Measurements from ENCODE around the gene PADI1. TPM values are rescaled to one million over a fixed set of nuclear protein-coding genes. Genes with fewer than 3 reads are reported as not detected.

PADI1 gene
- total and polyA plus RNA-seq, 10 donors = 0.03 to 0.76 (median 0.31) TPM; not detected in 4

DNA sequence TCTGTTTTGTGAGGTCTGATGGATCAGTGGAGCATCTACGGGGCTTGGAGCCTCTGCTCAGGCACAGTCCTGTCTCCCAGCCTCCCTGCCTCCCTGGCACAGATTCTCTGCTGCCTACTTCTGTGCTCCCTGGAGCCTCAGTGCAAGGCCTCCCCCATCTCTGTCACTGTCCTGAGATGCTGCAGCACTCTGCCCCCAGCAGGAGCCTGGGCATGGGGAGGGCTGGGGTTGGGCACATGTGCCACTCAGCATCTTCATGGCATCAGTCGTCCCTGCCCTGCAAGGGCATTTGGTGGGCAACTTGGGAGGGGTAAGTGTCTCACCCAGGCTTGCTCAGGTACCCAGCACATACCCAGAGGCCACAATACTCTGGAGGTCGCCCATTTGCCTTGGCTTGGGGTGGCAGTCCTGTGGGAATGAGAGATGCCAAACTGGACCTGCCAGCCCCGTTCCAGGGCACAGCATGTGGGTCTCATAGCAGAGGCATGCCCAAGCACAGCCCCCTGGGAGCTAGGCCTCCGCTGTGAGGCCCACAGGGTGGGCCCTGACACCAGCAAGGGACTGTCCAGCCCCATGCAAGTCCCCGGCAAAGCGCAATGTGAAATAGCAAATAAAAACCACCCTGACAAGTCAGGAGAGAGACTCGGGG is 72.7 kb downstream of the PADI1 start:
- 79 to 91% (median 86%) methylated on average over 5 to 8 of the region's 8 CpGs for WGBS, 5 donors
- H3K4me3 ChIP-seq = no peak overlapping the region
- H3K36me3 ChIP-seq = no peaks in the 10 kb centered on the region
- H3K9me3 ChIP-seq = no peaks in the 10 kb centered on the region
- H3K27me3 ChIP-seq (replicated peaks in 1 of 7) = peaks cover 0 to 63% (median 0%) of the 10 kb centered on the region in 7 donors
- intact Hi-C loops (cut with DNase I; ENCODE audit: low total_unique reads) = no loop called here
- no peak overlapping the region for H3K27ac ChIP-seq
- TF ChIP-seq POLR2A (IDR thresholded peaks at IDR 0.05) = no peak
- no peak for TF ChIP-seq POLR2AphosphoS5 (IDR thresholded peaks at IDR 0.05)
- TF ChIP-seq, protein P1, sequence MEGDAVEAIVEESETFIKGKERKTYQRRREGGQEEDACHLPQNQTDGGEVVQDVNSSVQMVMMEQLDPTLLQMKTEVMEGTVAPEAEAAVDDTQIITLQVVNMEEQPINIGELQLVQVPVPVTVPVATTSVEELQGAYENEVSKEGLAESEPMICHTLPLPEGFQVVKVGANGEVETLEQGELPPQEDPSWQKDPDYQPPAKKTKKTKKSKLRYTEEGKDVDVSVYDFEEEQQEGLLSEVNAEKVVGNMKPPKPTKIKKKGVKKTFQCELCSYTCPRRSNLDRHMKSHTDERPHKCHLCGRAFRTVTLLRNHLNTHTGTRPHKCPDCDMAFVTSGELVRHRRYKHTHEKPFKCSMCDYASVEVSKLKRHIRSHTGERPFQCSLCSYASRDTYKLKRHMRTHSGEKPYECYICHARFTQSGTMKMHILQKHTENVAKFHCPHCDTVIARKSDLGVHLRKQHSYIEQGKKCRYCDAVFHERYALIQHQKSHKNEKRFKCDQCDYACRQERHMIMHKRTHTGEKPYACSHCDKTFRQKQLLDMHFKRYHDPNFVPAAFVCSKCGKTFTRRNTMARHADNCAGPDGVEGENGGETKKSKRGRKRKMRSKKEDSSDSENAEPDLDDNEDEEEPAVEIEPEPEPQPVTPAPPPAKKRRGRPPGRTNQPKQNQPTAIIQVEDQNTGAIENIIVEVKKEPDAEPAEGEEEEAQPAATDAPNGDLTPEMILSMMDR (IDR thresholded peaks at IDR 0.05 in 8 of 11, conservative IDR thresholded peaks at IDR 0.05 in 3 of 11) = no peak
- peaks cover 0 to 40% (median 3%) of the 10 kb centered on the region in 6 donors for H3K4me1 ChIP-seq
- peak; percentile 59 for DNase-seq

DNA sequence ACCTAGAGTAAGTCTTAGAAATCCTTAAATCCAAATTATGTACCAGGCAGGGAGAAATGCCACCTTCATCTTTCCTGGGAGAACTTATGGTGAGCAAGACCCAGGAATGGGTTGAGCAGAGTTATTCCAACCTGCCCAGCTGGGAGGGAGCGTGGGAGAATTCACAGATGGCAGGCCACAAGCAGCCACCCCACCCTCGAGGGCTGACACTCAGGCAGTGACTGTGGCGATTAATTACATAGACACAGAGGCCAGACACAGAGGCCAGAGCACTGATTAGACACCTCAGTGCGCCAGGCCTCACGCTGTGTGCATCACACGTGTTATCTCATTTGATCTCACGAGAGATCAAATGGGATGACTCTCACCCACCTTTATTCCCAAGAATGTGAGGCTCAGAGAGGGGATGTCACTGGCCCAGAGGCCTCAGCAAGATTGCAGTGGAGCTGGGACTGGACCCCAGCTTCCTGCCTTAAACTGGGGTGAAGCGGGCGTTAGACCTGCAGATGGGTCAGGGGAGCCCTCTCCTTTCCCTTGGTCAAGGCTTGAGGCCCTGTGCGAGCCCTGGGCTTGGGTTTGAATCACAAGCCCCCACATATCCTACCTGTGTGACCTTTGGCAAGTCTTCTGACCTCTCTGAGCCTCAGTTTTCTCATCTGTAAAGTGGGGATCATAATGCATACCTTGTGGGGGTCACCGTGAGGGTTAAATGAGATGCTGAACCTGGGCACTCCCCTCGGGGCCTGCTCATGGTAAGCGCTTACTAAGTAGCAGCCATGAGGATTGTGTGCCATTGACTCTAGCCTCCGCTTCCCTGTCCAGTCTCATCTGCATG is 74.3 kb downstream of the PADI1 start:
- H3K4me1 ChIP-seq = peaks cover 0 to 48% (median 4%) of the 10 kb centered on the region in 6 donors
- TF ChIP-seq POLR2AphosphoS5 (IDR thresholded peaks at IDR 0.05) = no peak
- TF ChIP-seq, protein P1 (IDR thresholded peaks at IDR 0.05 in 8 of 11, conservative IDR thresholded peaks at IDR 0.05 in 3 of 11) = no peak
- TF ChIP-seq POLR2A (IDR thresholded peaks at IDR 0.05) = no peak
- no peaks in the 10 kb centered on the region for H3K36me3 ChIP-seq
- H3K9me3 ChIP-seq = no peaks in the 10 kb centered on the region
- H3K27ac ChIP-seq = no peak overlapping the region
- 82 to 89% (median 87%) methylated on average over 13 to 14 of the region's 14 CpGs for WGBS, 5 donors
- intact Hi-C loops (cut with DNase I; ENCODE audit: low total_unique reads) = no loop called here
- peak; percentile 47 for DNase-seq
- no peak overlapping the region for H3K4me3 ChIP-seq
- H3K27me3 ChIP-seq (replicated peaks in 1 of 7) = peaks cover 0 to 67% (median 0%) of the 10 kb centered on the region in 7 donors

DNA sequence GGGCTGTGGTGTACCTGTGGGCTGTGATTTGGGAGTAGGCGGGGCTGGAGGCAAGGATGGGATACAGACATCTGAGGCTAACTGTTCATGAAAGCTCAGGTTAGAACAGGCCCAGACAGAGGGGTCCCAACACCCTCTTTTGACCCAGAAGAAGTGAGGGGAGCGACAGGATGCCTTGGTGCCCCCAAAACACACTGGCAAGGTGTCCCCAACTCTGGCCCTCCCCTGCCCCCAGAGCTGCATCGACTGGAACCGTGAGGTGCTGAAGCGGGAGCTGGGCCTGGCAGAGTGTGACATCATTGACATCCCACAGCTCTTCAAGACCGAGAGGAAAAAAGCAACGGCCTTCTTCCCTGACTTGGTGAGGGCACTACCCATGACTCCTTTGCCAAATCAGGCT is 75.5 kb downstream of the PADI1 start:
- intact Hi-C loops (cut with DNase I; ENCODE audit: low total_unique reads) = no loop called here
- peaks cover 0 to 46% (median 4%) of the 10 kb centered on the region in 6 donors for H3K4me1 ChIP-seq
- H3K27me3 ChIP-seq (replicated peaks in 1 of 7) = peaks cover 0 to 71% (median 0%) of the 10 kb centered on the region in 7 donors
- H3K4me3 ChIP-seq = no peak overlapping the region
- TF ChIP-seq, protein P1 (IDR thresholded peaks at IDR 0.05 in 8 of 11, conservative IDR thresholded peaks at IDR 0.05 in 3 of 11) = no peak
- no peak for TF ChIP-seq POLR2A (IDR thresholded peaks at IDR 0.05)
- no peak for TF ChIP-seq POLR2AphosphoS5 (IDR thresholded peaks at IDR 0.05)
- no peaks in the 10 kb centered on the region for H3K9me3 ChIP-seq
- no peaks in the 10 kb centered on the region for H3K36me3 ChIP-seq
- H3K27ac ChIP-seq = no peak overlapping the region
- peak; percentile 64 for DNase-seq
- WGBS, 5 donors = 72 to 92% (median 80%) methylated on average over 6 to 7 of the region's 7 CpGs

DNA sequence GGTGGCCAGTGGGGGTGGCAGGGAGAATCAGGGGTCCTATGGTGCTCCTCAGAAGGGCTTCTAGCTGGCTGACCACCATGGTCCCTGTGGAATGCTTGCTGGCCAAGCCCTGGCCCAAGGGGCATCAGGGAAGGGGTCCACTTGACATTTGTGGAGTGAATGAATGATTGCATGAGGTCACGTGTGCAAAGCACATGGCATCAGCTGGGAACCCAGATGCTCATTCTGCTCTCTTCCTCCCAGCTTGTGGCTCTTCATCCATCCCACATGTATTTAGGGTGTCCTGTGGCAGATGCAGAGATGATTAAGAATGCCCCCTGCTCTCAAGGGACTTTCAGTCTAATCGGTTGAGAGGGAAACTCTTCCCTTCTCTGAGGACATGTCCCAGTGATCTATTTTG is 76.0 kb downstream of the PADI1 start:
- H3K9me3 ChIP-seq = no peaks in the 10 kb centered on the region
- TF ChIP-seq POLR2A (IDR thresholded peaks at IDR 0.05) = no peak
- TF ChIP-seq, protein P1 (IDR thresholded peaks at IDR 0.05 in 8 of 11, conservative IDR thresholded peaks at IDR 0.05 in 3 of 11) = no peak
- TF ChIP-seq POLR2AphosphoS5 (IDR thresholded peaks at IDR 0.05) = no peak
- no peak overlapping the region for H3K4me3 ChIP-seq
- H3K36me3 ChIP-seq = no peaks in the 10 kb centered on the region
- peaks cover 0 to 72% (median 0%) of the 10 kb centered on the region in 7 donors for H3K27me3 ChIP-seq (replicated peaks in 1 of 7)
- 59 to 93% (median 70%) methylated on average over 2 of the region's 2 CpGs for WGBS, 5 donors
- DNase-seq = peak; percentile 18
- peak overlapping the region in 3 of 8 donors; percentile 78 to 87 (median 83) for H3K27ac ChIP-seq
- peaks cover 0 to 46% (median 4%) of the 10 kb centered on the region in 6 donors for H3K4me1 ChIP-seq
- intact Hi-C loops (cut with DNase I; ENCODE audit: low total_unique reads) = no loop called here

All from spleen (tissue), 11 donors.